Tibial nerve (tissue), 3 donors: Measurements from ENCODE around the gene WHAMM.

Experiments used
- POLR2A ChIP-seq, 2 donors: fragments of 450-650 bp; IDR thresholded peaks; one replicate each; pipeline ENCODE4 v1.6.1; 2017; ENCODE audit warnings: antibody characterized with exemption in 2 of 2, mild to moderate bottlenecking in 2 of 2, moderate library complexity in 2 of 2
- TF ChIP-seq, protein P1 (sequence below), 5 experiments: fragments of 200-600 bp in 3 of 5; fragments of 450-650 bp in 2 of 5; sonication (generic) in 3 of 5; IDR thresholded peaks; one replicate each; pipeline ENCODE4 v1.5.1; 2016 to 2019; ENCODE audit warnings: antibody characterized with exemption in 5 of 5, mild to moderate bottlenecking in 3 of 5, moderate library complexity in 2 of 5

DNA sequence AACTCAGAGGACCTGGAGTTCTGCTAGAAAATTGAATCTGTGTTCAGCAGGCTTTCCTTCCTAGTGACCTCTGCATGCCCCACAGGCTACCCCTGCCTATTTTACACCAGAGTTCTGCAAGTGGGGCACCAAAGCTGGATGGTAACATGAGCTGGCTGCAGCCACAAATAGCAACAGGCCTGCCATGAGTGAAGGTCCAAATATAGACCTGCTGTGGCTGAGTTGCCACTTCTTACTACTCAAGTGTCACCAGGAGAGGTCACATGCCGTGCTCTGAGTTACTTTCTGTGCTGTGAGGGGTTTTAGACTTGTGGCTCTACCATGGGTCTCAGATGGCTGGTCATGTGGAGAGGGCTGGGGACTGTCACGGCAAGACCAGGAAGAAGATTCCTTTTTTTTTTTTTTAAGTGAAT, 3.4 kb upstream of the WHAMM start, which contains the start of gene FSD2:
- TF ChIP-seq, protein P1, sequence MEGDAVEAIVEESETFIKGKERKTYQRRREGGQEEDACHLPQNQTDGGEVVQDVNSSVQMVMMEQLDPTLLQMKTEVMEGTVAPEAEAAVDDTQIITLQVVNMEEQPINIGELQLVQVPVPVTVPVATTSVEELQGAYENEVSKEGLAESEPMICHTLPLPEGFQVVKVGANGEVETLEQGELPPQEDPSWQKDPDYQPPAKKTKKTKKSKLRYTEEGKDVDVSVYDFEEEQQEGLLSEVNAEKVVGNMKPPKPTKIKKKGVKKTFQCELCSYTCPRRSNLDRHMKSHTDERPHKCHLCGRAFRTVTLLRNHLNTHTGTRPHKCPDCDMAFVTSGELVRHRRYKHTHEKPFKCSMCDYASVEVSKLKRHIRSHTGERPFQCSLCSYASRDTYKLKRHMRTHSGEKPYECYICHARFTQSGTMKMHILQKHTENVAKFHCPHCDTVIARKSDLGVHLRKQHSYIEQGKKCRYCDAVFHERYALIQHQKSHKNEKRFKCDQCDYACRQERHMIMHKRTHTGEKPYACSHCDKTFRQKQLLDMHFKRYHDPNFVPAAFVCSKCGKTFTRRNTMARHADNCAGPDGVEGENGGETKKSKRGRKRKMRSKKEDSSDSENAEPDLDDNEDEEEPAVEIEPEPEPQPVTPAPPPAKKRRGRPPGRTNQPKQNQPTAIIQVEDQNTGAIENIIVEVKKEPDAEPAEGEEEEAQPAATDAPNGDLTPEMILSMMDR (IDR thresholded peaks at IDR 0.05): no peak
- TF ChIP-seq POLR2A (IDR thresholded peaks at IDR 0.05): no peak
